Stimulated activated CD4-positive, alpha-beta T cell treated with anti-CD3 and anti-CD28 coated beads, Interleukin-15, amount 100 ng/mL, for 48 hours (primary cell): Measurements from ENCODE around the gene DCP1A.
"Not testable (repeated sequence)": the region's sequence is repeated elsewhere in the genome, so short reads cannot be mapped to it uniquely, and the experiment has no call there.

Experiments
- DNase-seq, 2 donors: peaks; one replicate each; pipeline ENCODE4 v3.0.0-alpha.2; 2020; ENCODE audit warnings: low read depth in 2 of 2

Gene DCP1A

DNA sequence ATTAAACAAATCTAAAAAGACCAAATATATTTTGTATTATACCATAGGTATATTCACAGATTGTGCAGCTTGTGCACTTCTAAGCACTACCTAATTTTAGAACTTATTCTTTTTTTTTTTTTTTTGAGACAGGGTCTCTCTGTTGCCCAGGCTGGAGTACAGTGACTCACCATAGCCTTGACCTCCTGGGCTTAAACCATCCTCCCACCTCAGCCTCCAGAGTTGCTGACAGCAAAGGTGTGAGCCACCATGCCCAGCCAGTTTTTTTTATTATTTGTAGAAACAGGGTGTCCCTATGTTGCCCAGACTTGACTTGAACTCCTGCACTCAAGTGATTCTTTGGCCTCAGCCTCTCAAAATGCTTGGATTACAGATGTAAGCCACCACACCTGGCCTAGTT, 79.6 kb downstream of the DCP1A start:
- DNase-seq: no peak

DNA sequence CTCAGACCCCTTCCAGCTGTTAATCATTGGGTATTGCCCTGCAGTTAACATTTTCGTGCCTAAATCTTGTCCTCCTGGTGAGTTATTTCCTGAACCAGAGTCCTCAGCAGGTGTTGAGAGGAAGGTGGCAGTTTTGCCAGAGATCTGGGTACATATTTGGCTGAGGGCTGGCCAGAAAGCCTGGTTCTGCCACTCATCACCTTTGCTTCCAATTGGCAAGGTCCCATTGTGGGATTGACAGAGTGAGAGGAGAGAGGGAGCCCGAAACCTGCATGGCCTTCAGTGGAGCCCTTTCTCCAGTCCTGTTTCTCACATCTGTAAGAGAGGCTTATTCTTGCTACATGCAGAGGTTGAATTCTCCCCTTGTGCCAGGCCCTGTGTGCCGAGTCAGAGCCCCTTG, 82.6 kb downstream of the DCP1A start:
- DNase-seq: no peak

DNA sequence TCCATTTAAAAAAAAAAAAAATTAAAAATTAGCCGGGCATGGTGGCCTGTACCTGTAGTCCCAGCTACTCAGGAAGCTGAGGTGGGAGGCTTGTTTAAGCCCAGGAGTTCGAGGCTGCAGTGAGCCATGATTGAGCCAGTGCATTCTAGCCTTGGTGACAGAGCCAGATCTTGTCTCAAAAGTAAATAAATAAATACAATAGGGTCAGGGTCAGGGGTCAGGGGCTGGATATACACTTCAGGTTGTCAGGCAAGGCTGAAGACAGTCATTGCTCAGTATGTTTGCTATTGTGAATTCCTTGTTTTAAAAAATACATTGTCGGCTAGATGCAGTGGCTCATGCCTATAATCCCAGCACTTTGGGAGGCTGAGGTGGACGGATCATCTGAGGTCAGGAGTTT, 83.4 kb downstream of the DCP1A start:
- no peak for DNase-seq

DNA sequence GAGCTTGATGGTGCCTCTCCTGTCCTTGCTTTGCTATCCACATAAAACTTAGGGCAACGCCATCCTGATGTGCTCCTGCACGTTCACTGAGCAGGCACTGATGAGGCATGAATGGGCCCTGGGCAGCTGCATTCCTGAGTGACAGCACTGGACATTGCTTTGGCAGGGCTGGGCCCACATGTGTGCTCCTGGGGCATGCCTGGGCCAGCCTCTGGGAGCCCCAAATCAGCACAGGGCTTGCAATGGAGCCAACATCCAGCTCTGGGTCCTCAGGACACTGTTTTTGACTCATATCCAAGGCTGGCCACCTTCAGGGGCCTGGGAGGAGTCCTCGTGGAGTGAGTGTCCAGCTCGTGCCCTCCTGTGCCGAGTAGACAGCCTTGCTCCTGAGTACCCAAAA, 85.6 kb downstream of the DCP1A start:
- no peak for DNase-seq

DNA sequence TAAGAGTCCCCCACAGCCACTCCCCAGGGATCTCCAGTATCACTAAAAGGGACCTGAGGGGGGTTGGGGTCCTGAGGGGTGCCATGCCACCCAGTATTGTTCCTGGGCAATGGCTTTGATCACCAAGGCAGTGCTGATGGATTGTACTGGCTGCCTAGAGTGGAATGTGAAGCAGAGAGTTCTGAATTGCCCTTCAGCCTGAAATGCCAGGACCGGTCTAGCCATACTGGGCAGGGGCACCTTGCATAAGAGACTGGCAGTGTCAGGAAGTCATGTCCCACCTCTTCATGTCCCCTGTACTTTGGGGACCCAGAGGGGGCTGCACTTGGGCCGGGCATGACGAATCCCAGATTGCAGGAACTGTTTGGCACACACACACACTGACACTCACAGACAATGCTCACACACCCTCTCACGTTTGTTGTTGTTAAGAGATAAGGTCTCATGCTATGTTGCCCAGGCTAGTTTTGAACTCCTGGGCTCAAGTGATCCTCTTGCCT, 87.0 kb downstream of the DCP1A start:
- no peak for DNase-seq

DNA sequence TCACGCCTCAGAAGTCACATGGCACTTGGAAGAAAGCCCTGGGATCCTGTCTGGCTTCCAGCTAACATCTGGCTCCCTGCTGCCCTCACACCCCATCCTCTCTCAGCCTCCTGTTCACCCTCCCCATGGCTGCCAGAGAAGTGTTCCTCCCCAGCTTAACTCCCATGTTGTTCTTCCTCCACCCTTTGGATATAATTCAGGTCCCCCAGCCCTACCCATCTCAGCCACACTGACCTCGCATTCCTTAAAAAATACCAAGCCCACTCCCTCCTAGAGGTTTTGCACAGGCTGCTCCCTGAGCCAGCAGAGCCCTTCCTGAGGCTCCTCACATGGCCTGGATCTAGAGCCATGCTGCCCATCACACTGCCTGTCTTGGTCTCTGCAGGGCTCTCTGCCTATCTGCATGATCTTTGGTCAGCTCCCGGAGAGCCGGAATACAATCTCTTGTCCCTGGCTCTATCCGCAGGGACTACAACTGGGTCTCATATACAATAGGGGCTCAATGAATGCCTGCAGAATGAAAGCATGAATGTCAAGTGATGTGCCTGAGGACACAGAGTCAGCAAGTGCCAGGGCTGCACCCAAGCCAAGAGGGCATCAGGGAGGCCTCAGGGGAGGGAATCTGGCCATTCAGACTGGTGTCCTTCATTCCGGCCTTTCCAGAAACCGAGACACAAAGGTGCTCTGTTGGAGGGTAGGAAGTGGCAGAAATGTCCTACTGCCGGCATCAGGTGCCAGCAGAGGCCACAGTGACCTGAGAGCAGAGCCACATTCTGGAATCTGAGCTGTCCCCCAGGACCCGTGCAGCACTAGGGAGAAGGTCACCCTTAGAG, 87.7 kb downstream of the DCP1A start:
- no peak for DNase-seq

DNA sequence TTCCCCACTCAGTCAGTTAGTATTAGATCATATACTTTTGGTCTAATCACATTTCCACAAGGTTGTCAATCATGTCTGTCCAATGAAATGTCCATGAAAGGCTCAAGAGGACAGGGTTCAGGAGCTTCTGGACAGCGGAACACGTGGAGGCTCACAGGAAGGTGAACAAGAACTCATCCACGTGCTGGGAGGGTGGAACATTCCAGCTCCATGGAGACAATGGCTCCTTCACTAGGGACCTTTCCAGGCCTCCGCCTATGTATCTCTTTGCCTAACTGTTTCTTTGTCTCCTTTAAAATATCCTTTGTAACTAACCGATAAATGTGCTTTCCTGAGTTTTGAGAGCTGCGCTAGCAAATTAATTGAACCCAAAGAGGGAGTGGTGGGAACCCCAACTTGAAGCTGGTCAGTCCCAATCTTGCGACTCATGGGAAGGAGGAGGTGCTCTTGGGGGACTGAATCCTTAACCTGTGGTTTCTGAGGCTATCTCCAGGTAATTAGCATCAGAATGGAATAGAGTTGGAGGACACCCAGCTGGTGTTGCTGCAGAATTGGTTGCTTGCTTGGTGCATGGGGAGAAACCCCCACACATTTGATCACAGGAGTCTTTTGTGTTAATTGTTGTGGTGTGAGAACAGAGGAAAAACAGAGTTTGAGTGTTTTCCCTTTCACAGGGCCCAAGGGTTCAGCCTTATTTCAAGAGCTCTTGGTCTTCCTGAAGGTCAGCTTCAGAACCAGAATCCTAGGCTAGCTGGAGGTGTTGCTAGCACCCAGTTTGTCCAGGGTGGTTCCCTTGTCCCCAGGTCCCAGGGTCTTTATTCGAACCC, 88.5 kb downstream of the DCP1A start:
- no peak for DNase-seq

DNA sequence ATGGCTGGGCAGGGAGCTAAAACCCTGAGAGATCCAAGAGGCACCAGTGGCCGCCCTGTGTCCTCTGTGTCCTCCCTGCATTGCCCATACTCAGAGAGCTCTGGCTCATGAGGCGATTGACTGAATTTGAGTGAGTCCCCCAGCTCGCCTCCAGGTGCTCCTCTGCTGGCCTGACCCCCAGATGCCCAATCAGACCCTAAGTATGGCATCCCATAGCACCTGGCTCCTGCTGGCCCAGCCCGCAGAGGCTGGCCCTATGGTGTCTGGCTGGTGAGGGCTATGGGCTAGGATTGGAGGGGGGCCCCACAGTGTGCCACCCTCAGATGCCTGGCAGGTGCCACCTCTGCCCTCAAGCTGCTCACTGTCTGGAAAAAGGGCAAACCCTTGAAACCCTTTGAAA, 89.9 kb downstream of the DCP1A start:
- no peak for DNase-seq

DNA sequence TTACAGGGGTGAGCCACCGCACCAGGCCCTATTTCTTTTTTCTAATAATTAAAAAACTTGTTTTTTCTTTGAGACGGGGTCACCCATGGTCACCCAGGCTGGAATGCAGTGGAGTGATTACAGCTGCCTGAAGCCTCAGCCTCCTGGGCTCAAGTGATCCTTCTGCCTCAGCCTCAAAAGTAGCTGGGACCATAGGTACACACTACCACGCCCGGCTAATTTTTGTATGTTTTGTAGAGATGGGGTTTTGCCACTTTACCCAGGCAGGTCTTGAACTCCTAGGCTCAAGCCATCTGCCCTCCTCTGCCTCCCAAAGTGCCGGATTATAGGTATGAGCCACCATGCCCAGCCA, 90.7 kb downstream of the DCP1A start:
- DNase-seq: no peak

DNA sequence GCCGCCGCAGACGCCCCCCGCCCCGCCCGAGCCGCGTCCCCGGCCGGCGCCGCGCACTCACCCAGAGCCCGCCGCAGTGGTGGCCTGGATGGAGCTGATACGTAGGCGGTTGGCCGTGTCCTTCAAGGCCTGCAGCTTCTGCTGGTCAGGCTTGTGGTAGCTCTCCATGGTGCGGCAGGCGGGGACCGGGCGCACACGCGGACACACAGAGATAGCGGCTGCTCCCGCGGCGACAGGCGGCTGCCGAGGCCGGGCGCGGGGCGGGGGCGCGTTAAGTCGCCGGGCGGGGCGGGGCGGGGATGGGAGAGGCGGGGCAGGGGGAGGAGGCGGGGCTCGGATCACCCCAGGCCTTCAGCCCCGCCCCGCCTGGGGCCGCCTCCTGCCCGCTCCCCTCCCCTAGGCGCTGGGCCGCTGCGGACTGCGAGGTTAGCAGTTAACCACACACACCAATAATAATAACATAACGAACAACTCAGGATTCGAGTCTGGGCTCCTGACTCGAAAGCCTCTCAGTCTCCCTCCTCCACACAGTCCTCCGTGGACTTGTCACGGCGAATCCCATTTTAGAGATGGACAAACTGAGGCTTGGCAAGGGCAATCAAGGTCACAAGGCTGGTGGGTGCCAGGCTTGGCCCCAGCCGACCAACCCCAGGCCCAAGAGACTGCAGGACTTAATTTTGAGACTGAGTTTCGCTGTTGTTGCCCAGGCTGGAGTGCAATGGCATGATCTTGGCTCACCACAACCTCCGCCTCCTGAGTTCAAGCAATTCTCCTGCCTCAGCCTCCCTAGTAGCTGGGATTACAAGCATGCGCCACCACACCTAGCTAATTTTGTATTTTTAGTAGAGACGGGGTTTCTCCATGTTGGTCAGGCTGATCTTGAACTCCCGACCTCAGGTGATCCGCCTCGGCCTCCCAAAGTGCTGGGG, 91.3 kb downstream of the DCP1A start, which contains the start of gene TKT:
TKT (minus strand) TSS at position 248 of the 929 bp plus-strand sequence; CDS start at position 168, 80 bp downstream.
- DNase-seq: peak; percentile 71 to 72

DNA sequence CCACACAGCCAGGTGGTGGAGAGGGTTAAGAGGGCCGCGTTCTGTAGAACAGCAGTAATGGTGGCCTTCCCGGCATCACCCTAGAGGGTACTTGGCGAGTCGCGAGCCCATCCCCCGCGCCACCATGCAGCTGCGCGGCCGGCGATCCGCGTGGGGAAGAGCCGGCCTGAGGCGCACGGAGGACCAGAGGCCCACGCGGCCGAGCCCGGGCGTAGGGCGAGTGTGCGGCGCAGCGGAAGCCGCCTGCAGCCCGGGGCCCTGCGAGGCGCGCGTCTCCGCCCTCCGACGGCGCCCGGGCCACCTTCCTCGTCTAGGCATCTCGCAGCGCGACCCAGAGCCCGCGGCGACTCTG, 91.9 kb downstream of the DCP1A start:
- peak in 1 of 2 donors; percentile 25 for DNase-seq

DNA sequence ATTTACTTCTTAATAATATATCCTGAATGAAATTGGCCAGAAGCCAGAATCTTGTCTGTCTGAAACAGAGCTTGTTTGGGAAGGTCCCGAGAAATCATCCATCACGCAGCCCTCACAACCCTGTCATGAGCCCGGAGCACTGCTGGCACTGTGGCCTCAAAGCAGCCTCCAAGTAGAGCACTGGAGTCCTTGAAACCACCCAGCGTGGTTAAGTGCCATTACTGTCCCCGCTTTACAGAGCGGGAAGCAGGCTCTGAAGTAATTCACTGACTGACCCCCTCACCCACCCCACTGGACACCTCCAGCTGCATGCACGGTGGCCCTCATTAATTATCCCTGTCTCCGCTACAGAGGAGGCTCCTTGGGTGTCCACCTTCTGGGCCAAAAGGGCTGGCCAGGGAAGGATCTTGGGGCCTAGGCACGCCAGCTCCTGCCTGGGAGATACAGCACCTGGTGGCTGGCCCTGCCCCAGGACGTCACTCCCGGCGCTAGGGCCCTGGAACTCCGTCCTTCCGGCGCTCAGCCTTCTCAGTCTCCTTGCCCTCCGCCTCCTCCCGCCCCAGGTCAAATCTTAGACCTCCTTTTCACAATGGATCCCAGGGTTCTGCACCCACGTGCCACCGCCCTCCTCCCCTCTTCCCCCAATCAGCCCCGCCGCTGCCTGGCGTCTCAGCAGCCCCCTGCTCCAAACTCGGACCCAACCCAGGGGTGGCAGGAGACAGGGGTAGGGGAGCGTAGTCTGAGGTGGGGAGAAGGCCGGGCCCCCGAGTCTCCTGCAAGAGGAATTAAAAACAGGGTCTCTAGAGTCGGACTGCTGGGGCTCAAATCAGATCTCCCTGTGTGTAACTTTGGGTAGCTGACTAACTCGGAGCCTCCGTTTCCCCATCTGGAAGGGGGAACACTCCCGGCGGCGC, 92.6 kb downstream of the DCP1A start:
- DNase-seq: peak; percentile 40 to 49

DNA sequence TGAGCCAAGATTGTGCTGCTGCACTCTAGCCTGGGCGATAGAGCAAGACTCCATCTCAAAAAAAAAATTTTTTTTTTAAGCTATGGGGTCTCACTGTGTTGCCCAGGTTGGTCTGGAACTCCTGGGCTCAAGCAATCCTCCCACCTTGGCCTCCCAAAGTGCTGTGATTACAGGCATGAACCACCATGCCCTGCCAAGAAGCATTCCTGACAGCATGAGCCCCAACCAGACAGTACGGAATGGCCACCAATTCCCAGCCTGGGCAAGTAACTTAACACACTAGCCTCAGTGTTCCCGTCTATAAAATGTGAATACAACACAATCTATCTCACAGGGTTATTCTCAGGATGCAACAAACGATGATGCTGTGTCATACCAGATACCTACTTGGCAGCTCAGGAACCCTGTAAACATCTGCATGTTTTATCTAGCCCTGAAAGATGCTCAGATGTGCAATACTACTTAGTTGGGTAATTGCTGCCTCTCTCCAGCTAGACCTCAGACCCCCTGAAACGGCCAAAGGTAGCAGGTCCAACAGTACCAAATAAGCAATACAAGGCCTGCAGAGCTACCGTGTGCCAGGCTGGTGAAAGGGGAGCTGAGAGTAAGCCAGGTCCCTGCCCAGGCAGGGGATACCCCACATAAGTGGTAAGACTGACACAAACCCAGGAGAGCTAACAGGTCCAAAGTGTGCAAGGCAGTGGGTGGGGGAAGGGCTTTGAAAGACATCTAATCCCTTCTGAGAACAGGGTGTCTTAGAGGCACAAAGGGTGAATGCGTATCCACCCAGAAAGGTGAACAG, 93.4 kb downstream of the DCP1A start:
- no peak for DNase-seq

DNA sequence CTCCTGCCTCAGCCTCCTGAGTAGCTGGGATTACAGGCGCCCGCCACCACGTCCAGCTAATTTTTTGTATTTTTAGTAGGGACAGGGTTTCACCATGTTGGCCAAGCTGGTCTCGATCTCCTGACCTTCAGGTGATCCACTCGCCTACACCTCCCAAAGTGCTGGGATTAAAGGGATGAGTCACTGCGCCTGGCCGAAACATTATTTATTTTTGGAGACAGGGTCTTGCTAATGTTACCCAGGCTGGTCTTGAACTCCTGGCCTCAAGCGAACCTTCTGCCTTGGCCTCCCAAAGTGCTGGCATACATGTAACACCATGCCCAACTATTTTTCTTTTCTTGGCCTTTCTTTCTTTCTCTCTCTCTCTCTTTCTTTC, 94.4 kb downstream of the DCP1A start:
- DNase-seq: not testable (repeated sequence)

DNA sequence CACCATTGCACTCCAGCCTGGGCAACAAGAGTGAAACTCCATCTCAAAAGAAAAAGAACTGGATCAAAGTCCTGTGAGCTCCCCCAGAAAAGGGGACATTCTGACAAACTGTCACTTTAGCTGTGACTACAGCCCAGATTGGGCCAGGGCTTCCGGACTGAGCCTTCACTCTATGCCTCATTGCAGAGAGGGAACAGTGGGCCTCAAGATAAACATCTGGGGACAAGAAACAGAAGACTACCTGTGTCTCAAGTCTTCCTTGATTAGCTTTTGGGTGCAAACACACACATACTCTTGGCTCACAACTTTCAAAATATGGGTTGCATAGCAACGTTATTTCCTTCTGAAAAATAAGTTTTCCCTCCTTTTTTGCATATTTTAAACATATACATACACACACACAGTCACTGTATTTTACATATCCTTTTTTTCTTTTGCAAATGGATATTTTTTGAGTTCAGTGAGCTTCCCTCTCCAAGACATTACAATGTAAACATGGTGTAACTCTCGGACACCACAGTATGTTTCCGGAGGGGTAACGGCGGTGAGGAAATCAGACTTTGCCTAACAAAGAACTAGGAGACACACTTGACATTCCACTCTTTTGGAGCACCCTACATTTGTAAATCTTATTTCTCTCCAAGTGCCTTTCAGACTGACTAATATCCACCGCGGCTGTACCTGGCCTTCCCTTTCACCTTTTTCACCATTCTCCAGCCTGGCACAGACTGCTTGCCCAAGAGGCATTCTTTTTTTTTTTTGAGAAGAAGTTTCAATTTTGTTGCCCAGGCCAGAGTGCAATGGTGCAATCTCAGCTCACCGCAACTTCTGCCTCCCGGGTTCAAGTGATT, 95.0 kb downstream of the DCP1A start:
- no peak for DNase-seq

DNA sequence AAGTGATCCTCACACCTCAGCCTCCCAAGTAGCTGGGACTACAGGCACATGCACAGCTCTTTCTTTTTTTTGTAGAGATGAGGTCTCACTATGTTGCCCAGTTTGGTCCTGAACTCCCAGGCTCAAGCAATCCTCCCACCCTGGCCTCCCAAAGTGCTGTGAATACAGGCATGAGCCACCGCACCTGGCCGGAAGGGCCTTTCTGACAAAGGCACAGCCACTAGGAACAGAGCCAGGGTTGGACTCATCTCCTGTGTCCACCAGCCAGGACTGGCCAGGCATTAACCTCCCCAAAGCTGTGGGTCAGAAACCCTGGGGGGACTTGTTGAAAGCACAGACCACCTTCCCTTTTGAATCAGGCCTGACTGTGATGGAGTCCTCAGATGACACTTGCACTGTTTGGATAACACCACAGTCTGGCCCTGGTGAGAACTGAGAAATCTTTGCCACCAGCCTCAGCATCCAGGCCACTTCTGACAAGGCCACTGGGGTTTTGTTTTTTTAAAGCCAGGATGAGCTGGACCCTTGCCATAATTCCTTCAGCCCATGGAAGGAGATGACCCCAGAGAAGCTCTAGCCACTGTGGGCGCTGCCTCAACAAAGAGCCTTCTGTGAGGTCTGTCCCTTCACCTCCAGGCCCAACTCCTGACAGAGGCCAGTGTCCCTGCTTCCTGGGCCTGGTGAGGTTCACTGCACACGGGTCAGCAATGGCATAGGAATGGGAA, 96.3 kb downstream of the DCP1A start:
- DNase-seq: no peak

DNA sequence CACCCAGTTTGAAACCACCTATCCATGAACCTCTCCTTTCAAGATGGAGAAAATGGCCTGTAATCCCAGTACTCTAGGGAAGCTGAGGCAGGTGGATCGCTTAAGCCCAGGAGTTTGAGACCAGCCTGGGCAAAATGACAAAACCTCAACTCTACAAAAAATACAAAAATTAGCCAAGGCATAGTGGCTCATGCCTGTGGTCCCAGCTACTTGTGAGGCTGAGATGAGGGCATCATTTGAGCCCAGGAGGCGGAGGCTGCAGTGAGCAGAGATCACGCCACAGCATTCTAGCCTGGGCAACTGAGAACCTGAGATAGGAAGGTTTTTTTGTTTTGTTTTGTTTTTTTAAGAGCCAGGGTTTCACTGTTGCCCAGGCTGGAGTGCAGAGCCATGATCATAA, 96.9 kb downstream of the DCP1A start:
- no peak for DNase-seq

DNA sequence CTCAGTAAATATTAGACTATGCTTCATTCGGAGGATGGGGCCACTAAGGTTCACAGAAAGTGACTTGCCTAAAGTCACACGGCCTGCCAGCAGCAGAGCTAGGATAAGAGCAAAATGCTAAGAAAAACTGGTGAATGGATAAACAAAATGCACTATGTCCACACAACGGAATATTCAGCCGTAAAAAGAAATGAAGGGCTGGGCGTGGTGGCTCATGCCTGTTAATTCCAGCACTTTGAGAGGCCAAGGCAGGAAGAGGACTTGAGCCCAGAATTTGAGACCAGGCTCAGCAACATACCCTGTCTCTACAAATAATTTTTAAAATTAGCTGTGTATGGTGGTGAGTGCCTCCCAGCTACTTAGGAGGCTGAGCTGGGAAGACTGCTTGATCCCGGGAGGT, 99.2 kb downstream of the DCP1A start:
- DNase-seq: no peak
